Measurements from ENCODE around the gene SLC16A6. TPM values are rescaled to one million over a fixed set of nuclear protein-coding genes. Genes with fewer than 3 reads are reported as not detected.

The SLC16A6 gene
- total RNA-seq, 4 donors from 2014 or later, result 2.7 to 10.0 (median 5.1) TPM

DNA sequence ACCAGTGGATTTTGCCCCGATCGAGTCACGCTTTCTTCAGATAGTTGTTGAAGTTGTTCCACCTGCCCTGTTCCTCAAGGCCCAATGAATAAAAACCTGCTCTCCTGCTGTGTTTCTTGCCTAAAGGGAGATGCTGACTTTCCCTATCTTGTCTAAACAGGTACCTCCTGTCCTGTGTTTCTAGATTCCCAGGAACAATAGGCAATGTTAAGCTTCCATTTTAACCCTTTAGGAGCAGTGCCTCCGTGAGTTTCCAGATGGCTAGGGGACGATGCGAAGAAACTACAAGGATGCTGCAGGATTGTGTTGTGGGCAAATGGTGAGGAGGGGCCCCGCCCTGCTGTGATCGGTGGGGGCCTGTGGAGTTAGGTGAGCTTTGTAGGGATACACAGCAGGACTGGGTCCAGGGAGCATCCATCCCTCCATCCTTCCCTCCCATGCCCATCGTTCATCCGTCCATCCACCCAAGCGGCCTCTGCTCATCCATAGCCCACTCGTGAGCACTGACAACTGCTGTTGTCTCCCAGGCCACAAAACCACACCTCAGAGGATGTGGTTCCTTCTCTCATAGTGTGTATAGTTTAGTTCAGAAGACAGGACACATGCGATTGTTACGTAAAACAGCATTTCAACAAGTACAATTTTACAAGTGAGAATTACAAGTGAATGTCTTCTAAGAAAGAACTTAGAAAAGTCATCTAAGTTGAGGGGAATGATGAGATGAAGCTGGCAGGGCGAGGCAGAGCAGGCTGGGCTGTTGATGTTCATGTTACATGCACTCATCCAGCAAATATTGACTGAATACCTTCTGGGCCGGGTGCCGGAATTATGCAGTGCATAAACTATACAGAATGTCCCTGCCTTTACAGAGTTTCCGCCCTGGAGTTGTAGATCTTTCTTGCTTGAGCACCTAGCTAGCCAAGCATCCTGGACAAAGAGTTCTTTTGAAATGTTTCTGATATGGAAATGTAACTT is 5.6 kb upstream of the SLC16A6 start:
- Histone ChIP-seq H3K36me3 (no peaks in the 10 kb centered on the region), H3K27ac (peak overlapping the region; percentile 75), H3K4me3 (no peak overlapping the region), H3K4me1 (peaks cover 39% of the 10 kb centered on the region), H3K27me3 (no peaks in the 10 kb centered on the region), H3K9me3 (no peaks in the 10 kb centered on the region)
- TF ChIP-seq CTCF (IDR thresholded peaks at IDR 0.05) (no peak), POLR2A (IDR thresholded peaks at IDR 0.05) (no peak), EP300 (IDR thresholded peaks at IDR 0.05) (no peak), POLR2AphosphoS5 (IDR thresholded peaks at IDR 0.05) (no peak)
- 64% methylated on average over 18 of the region's 18 CpGs for WGBS
- DNase-seq (ENCODE audit: low spot score in 2 of 2), result no peak

DNA sequence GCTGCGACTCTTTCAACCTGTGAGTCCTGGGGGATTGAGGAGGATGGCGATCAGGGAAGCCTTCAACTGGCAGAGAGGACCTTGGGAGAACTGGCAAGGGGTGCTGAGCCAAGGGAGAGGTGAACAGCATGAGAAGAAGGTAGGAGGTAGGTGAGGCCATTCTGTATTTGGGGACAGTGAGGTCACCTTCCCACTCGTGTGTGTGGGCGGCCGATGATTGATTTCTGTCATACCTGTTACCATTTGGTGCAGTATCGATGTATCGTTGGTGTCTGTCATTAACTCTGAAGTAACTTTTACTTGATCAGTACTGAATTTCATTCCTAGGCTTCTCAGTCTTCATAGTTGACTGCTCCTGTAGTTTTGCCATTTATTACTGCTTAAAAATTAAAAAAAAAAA is 4.2 kb upstream of the SLC16A6 start:
- Histone ChIP-seq H3K27me3 (no peaks in the 10 kb centered on the region), H3K27ac (no peak overlapping the region), H3K4me3 (no peak overlapping the region), H3K36me3 (no peaks in the 10 kb centered on the region), H3K9me3 (no peaks in the 10 kb centered on the region), H3K4me1 (peaks cover 52% of the 10 kb centered on the region)
- DNase-seq (ENCODE audit: low spot score in 2 of 2), result no peak
- WGBS, result 89% methylated on average over 7 of the region's 7 CpGs
- TF ChIP-seq POLR2AphosphoS5 (IDR thresholded peaks at IDR 0.05), result no peak
- no peak for TF ChIP-seq CTCF (IDR thresholded peaks at IDR 0.05)
- TF ChIP-seq EP300 (IDR thresholded peaks at IDR 0.05), result no peak
- no peak for TF ChIP-seq POLR2A (IDR thresholded peaks at IDR 0.05)

DNA sequence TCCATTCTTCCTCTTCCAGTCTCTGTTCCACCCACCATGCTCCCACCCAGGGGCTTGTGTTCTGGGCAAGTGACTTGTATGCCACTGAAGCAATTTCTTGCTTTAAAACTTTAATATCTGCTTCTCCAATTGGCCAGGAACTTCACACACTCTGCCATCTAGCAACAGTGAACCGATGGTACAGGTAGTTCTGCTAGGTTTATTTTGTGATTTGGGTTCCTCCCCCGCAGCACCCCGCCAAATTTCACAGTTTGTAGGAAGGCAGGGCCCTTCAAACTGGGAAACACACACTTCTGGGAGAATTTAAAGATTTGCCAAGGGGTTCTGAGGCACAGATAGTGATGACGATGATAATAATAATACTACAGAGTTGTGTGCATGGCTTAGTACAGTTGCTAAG is 3.7 kb upstream of the SLC16A6 start:
- 91% methylated on average over 4 of the region's 4 CpGs for WGBS
- no peak for DNase-seq (ENCODE audit: low spot score in 2 of 2)

GRCh38 chr17:68294196-68294555 is 3.2 kb upstream of the SLC16A6 start:
- H3K27me3 ChIP-seq, result no peaks in the 10 kb centered on the region
- H3K27ac ChIP-seq, result no peak overlapping the region
- no peak for TF ChIP-seq POLR2AphosphoS5 (IDR thresholded peaks at IDR 0.05)
- no peak for TF ChIP-seq EP300 (IDR thresholded peaks at IDR 0.05)
- TF ChIP-seq POLR2A (IDR thresholded peaks at IDR 0.05), result no peak
- no peak for TF ChIP-seq CTCF (IDR thresholded peaks at IDR 0.05)
- H3K9me3 ChIP-seq, result no peaks in the 10 kb centered on the region
- H3K36me3 ChIP-seq, result no peaks in the 10 kb centered on the region
- H3K4me3 ChIP-seq, result no peak overlapping the region
- WGBS, result 87% methylated on average over 3 of the region's 3 CpGs
- peaks cover 60% of the 10 kb centered on the region for H3K4me1 ChIP-seq
- no peak for DNase-seq (ENCODE audit: low spot score in 2 of 2)

More for the DNA sequence above, 3.7 kb upstream of the SLC16A6 start:
- Histone ChIP-seq H3K9me3 (no peaks in the 10 kb centered on the region), H3K27ac (no peak overlapping the region), H3K27me3 (no peaks in the 10 kb centered on the region), H3K4me3 (no peak overlapping the region), H3K4me1 (peaks cover 56% of the 10 kb centered on the region), H3K36me3 (no peaks in the 10 kb centered on the region)
- TF ChIP-seq EP300 (IDR thresholded peaks at IDR 0.05), result no peak
- TF ChIP-seq POLR2A (IDR thresholded peaks at IDR 0.05), result no peak
- TF ChIP-seq POLR2AphosphoS5 (IDR thresholded peaks at IDR 0.05), result no peak
- TF ChIP-seq CTCF (IDR thresholded peaks at IDR 0.05), result no peak

GRCh38 chr17:68293490-68294195 is 2.7 kb upstream of the SLC16A6 start:
- H3K36me3 ChIP-seq, result no peaks in the 10 kb centered on the region
- H3K27me3 ChIP-seq, result no peaks in the 10 kb centered on the region
- TF ChIP-seq EP300 (IDR thresholded peaks at IDR 0.05) (no peak), POLR2AphosphoS5 (IDR thresholded peaks at IDR 0.05) (no peak), CTCF (IDR thresholded peaks at IDR 0.05) (no peak), POLR2A (IDR thresholded peaks at IDR 0.05) (no peak)
- H3K4me3 ChIP-seq, result no peak overlapping the region
- no peak overlapping the region for H3K27ac ChIP-seq
- H3K9me3 ChIP-seq, result no peaks in the 10 kb centered on the region
- 98% methylated on average over 6 of the region's 6 CpGs for WGBS
- peaks cover 65% of the 10 kb centered on the region for H3K4me1 ChIP-seq
- DNase-seq (ENCODE audit: low spot score in 2 of 2), result no peak

Measured in suprapubic skin (tissue), 4 donors.